Neural cell (in vitro differentiated cells): ENCODE measurements around the gene BAZ2A. TPM values are rescaled to one million over a fixed set of nuclear protein-coding genes. Genes with fewer than 3 reads are reported as not detected.
A peak's percentile ranks its signal among the peaks of the same experiment; 100 is the strongest.

Experiments
- H2AFZ ChIP-seq: fragments of 200-600, 300-800 bp; sonication (generic), shearing (Covaris generic); 2 replicates; pipeline ENCODE4 v1.6.0; 2014; ENCODE audit warnings: low read depth, mild to moderate bottlenecking, antibody characterized with exemption, low read length, moderate library complexity
- H3F3A ChIP-seq: fragments of 200-600 bp; shearing (Covaris generic); 2 replicates; pipeline ENCODE4 v1.6.1; 2016; ENCODE audit warnings: mild to moderate bottlenecking, moderate library complexity, mixed read lengths, antibody characterized with exemption, low read length; ENCODE audit not compliant: insufficient read depth, poor library complexity, severe bottlenecking
- H3K27ac ChIP-seq: fragments of 200-600, 300-800 bp; sonication (generic), shearing (Covaris generic); 2 replicates; pipeline ENCODE4 v1.5.1; 2014; ENCODE audit warnings: mild to moderate bottlenecking, low read length, moderate library complexity
- H3K27me3 ChIP-seq: fragments of 300-800, 200-600 bp; sonication (generic), shearing (Covaris generic); 2 replicates; pipeline ENCODE4 v1.6.0; 2014; ENCODE audit warnings: mild to moderate bottlenecking, low read depth, low read length, moderate library complexity; ENCODE audit not compliant: insufficient read depth
- H3K36me3 ChIP-seq: fragments of 300-800, 200-600 bp; sonication (generic), shearing (Covaris generic); 2 replicates; pipeline ENCODE4 v1.5.1; 2014; ENCODE audit warnings: mild to moderate bottlenecking, antibody characterized with exemption, low read length, moderate library complexity; ENCODE audit not compliant: insufficient read depth
- H3K4me2 ChIP-seq: fragments of 300-800, 200-600 bp; sonication (generic), shearing (Covaris generic); 2 replicates; pipeline ENCODE4 v1.6.0; 2014; ENCODE audit warnings: mild to moderate bottlenecking, low read length
- H3K4me3 ChIP-seq: fragments of 300-800, 200-600 bp; sonication (generic), shearing (Covaris generic); 2 replicates; pipeline ENCODE4 v1.5.1; 2014; ENCODE audit warnings: mild to moderate bottlenecking, low read length, moderate library complexity
- H3K79me2 ChIP-seq: fragments of 200-600 bp; shearing (Covaris generic); replicated peaks from 2 replicates; pipeline ENCODE4 v1.6.0; 2014; ENCODE audit warnings: mild to moderate bottlenecking, low read length, moderate library complexity; ENCODE audit not compliant: insufficient read depth
- H3K9ac ChIP-seq: fragments of 300-800, 200-600 bp; sonication (generic), shearing (Covaris generic); 2 replicates; pipeline ENCODE4 v1.6.1; 2016; ENCODE audit warnings: mild to moderate bottlenecking, low read length, mixed read lengths
- H3K9me2 ChIP-seq: fragments of 200-600 bp; shearing (Covaris generic); 2 replicates; pipeline ENCODE4 v1.6.1; 2016; ENCODE audit warnings: mild to moderate bottlenecking, low read length, mixed read lengths; ENCODE audit not compliant: insufficient read depth
- H3K9me3 ChIP-seq: fragments of 200-600, 300-800 bp; sonication (generic), shearing (Covaris generic); 2 replicates; pipeline ENCODE4 v1.6.1; 2016; ENCODE audit warnings: mild to moderate bottlenecking, mixed run types, low read length, moderate library complexity, mixed read lengths
- H4K20me1 ChIP-seq: fragments of 200-600 bp; shearing (Covaris generic); 2 replicates; pipeline ENCODE4 v1.6.1; 2016; ENCODE audit warnings: mild to moderate bottlenecking, mixed run types; ENCODE audit not compliant: insufficient read depth
- CTCF ChIP-seq: fragments of 450-650 bp; IDR thresholded peaks from 2 replicates; pipeline ENCODE4 v1.5.1; 2014; ENCODE audit warnings: antibody characterized with exemption, mild to moderate bottlenecking, moderate library complexity; ENCODE audit not compliant: poor library complexity, severe bottlenecking
- EP300 ChIP-seq: fragments of 450-650 bp; conservative IDR thresholded peaks from 2 replicates; pipeline ENCODE4 v1.6.1; 2014; ENCODE audit warnings: antibody characterized with exemption, mild to moderate bottlenecking, moderate library complexity; ENCODE audit not compliant: poor library complexity, severe bottlenecking
- EZH2 ChIP-seq: fragments of 200-600, 300-800 bp; shearing (Covaris generic), sonication (generic); IDR thresholded peaks from 2 replicates; pipeline ENCODE4 v1.6.1; 2014; ENCODE audit warnings: antibody characterized with exemption, low read length, borderline replicate concordance, mild to moderate bottlenecking; ENCODE audit not compliant: insufficient read depth, poor library complexity, severe bottlenecking
- MXI1 ChIP-seq: fragments of 450-650 bp; conservative IDR thresholded peaks from 2 replicates; pipeline ENCODE4 v1.6.1; 2014; ENCODE audit warnings: antibody characterized with exemption, mild to moderate bottlenecking; ENCODE audit not compliant: poor library complexity, severe bottlenecking
- POLR2AphosphoS5 ChIP-seq: IDR thresholded peaks from 2 replicates; pipeline ENCODE4 v1.6.1; 2012
- RAD21 ChIP-seq: fragments of 450-650 bp; conservative IDR thresholded peaks from 2 replicates; pipeline ENCODE4 v1.6.1; 2014; ENCODE audit warnings: antibody characterized with exemption, mild to moderate bottlenecking, moderate library complexity
- REST ChIP-seq: IDR thresholded peaks from 2 replicates; pipeline ENCODE4 v1.6.1; 2012; ENCODE audit warnings: borderline replicate concordance
- SMC3 ChIP-seq: fragments of 450-650 bp; conservative IDR thresholded peaks from 2 replicates; pipeline ENCODE4 v1.6.1; 2014; ENCODE audit warnings: antibody characterized with exemption, mild to moderate bottlenecking, moderate library complexity; ENCODE audit not compliant: poor library complexity
- TAF1 ChIP-seq: IDR thresholded peaks from 2 replicates; pipeline ENCODE4 v1.6.1; 2012; ENCODE audit warnings: low read depth
- polyA plus RNA-seq: library from polyadenylated mRNA; depleted of rRNA; stranded (reverse); fragments of >200 nt; gene quantifications from 2 replicates; pipeline ENCODE4 v1.2.3, GENCODE V29; 2014

BAZ2A gene
- polyA plus RNA-seq, 1 donor from 2014 or later, result 13.8 TPM

- Histone ChIP-seq H3K9ac (no peak overlapping the region), H3K36me3 (no peaks in the 10 kb centered on the region)
Measured at GRCh38 chr12:56596815-56597214, 33.3 kb downstream of the BAZ2A start.

GRCh38 chr12:56593909-56594621, 36.1 kb downstream of the BAZ2A start:
- Histone ChIP-seq H3K27ac (no peak overlapping the region), H3K4me2 (no peak overlapping the region), H2AFZ (no peak overlapping the region), H3F3A (no peaks in the 10 kb centered on the region), H3K9me2 (no peaks in the 10 kb centered on the region), H3K4me3 (no peak overlapping the region), H3K36me3 (no peaks in the 10 kb centered on the region), H3K27me3 (no peaks in the 10 kb centered on the region), H3K9me3 (no peaks in the 10 kb centered on the region), H3K79me2 (no peaks in the 10 kb centered on the region), H4K20me1 (no peaks in the 10 kb centered on the region), H3K9ac (no peak overlapping the region)
- no peak for TF ChIP-seq EZH2
- TF ChIP-seq MXI1, result no peak
- peak; percentile 52 for TF ChIP-seq EP300
- TF ChIP-seq RAD21, result peak; percentile 78
- TF ChIP-seq SMC3, result peak; percentile 77
- TF ChIP-seq POLR2AphosphoS5, result peak; percentile 6
- peak; percentile 83 for TF ChIP-seq CTCF
- peak; percentile 25 for TF ChIP-seq TAF1

More at GRCh38 chr12:56596815-56597214, 33.3 kb downstream of the BAZ2A start:
- Histone ChIP-seq H3K9me3 (no peaks in the 10 kb centered on the region), H3K4me3 (no peak overlapping the region), H3K4me2 (no peak overlapping the region), H3F3A (no peaks in the 10 kb centered on the region), H4K20me1 (no peaks in the 10 kb centered on the region), H3K27me3 (no peaks in the 10 kb centered on the region), H3K27ac (no peak overlapping the region), H2AFZ (no peak overlapping the region), H3K9me2 (no peaks in the 10 kb centered on the region), H3K79me2 (no peaks in the 10 kb centered on the region)
- TF ChIP-seq MXI1 (no peak), EZH2 (no peak), EP300 (no peak), RAD21 (no peak), REST (no peak), POLR2AphosphoS5 (no peak), SMC3 (no peak), CTCF (no peak), TAF1 (no peak)
